H1 (cell line): Measurements from ENCODE around the gene CTAGE1. TPM values are rescaled to one million over a fixed set of nuclear protein-coding genes. Genes with fewer than 3 reads are reported as not detected.

ENCODE experiments used
- CTCF ChIA-PET: fragments of 300-600 bp; sonication (Branson Sonifier 250); formaldehyde crosslinking; loops from one replicate; lab custom pipeline; 2021; ENCODE audit not compliant: partially characterized antibody; lab: Charles Lee
- POLR2A ChIA-PET: fragments of 300-600 bp; sonication (Branson Sonifier 250); formaldehyde crosslinking; loops from one replicate; lab custom pipeline; 2021; ENCODE audit warnings: inconsistent platforms; ENCODE audit not compliant: partially characterized antibody; lab: Charles Lee
- DNase-seq, 2 experiments: peaks; one replicate each; pipeline versions ENCODE4 v3.0.0 to v3.0.0-alpha.2; 2010 to 2022; ENCODE audit warnings: low spot score in 2 of 2, low read depth in 1 of 2, mixed read lengths in 1 of 2
- FAIRE-seq: peaks from 2 replicates; lab custom pipeline; 2011; peaks lifted over from hg19 to GRCh38; lab: Jason Lieb, UNC
- H2AFZ ChIP-seq: 2 replicates; pipeline ENCODE4 v1.8.1; 2012; ENCODE audit warnings: low read length, inconsistent platforms
- H2AK5ac ChIP-seq: 2 replicates; pipeline ENCODE4 v1.6.1; 2013; ENCODE audit warnings: low read depth, low read length
- H2BK120ac ChIP-seq: replicated peaks from 2 replicates; pipeline ENCODE3; 2013; ENCODE audit warnings: low read depth, low read length, inconsistent platforms
- H2BK12ac ChIP-seq: 2 replicates; pipeline ENCODE4 v1.6.1; 2013; ENCODE audit warnings: low read depth, low read length
- H2BK15ac ChIP-seq: 2 replicates; pipeline ENCODE4 v1.6.1; 2013; ENCODE audit warnings: low read length
- H2BK20ac ChIP-seq: 2 replicates; pipeline ENCODE4 v1.6.1; 2013; ENCODE audit warnings: low read length
- H2BK5ac ChIP-seq: 2 replicates; pipeline ENCODE4 v1.6.1; 2013; ENCODE audit warnings: low read depth, low read length
- H3K14ac ChIP-seq: 2 replicates; pipeline ENCODE4 v1.6.1; 2013; ENCODE audit warnings: inconsistent platforms; ENCODE audit not compliant: insufficient read length
- H3K18ac ChIP-seq: 2 replicates; pipeline ENCODE4 v1.6.1; 2013; ENCODE audit warnings: low read length; ENCODE audit errors: extremely low read depth
- H3K23ac ChIP-seq: 2 replicates; pipeline ENCODE4 v1.6.1; 2013; ENCODE audit warnings: inconsistent platforms; ENCODE audit not compliant: insufficient read length
- H3K23me2 ChIP-seq: 2 replicates; pipeline ENCODE4 v1.6.1; 2013; ENCODE audit warnings: low read depth, low read length
- H3K27ac ChIP-seq: 2 replicates; pipeline ENCODE4 v1.6.1; 2011; ENCODE audit warnings: low read depth, low read length, inconsistent platforms
- H3K27me3 ChIP-seq, 4 experiments: replicated peaks in 1 of 4; 1 replicate in 1 of 4; 2 replicates in 3 of 4; pipeline versions ENCODE4 v1.6.1 to v1.8.1; 2011 to 2013; ENCODE audit warnings: low read length in 3 of 4, mild to moderate bottlenecking in 3 of 4, inconsistent platforms in 2 of 4, mixed read lengths in 2 of 4, moderate library complexity in 1 of 4; ENCODE audit not compliant: control insufficient read depth in 3 of 4, insufficient read depth in 3 of 4; ENCODE audit errors: extremely low read depth in 1 of 4
- H3K36me3 ChIP-seq, 4 experiments: 2 replicates each; pipeline versions ENCODE4 v1.6.1 to v1.8.1; 2011 to 2013; ENCODE audit warnings: mild to moderate bottlenecking in 4 of 4, low read length in 3 of 4, moderate library complexity in 2 of 4, control low read depth in 1 of 4, inconsistent platforms in 1 of 4; ENCODE audit not compliant: insufficient read depth in 4 of 4, control insufficient read depth in 2 of 4
- H3K4ac ChIP-seq: replicated peaks from 2 replicates; pipeline ENCODE3; 2013; ENCODE audit warnings: low read length, low read depth, mixed read lengths, inconsistent platforms; ENCODE audit not compliant: insufficient read length
- H3K4me1 ChIP-seq, 4 experiments: replicated peaks in 1 of 4; 1 replicate in 1 of 4; 2 replicates in 3 of 4; pipeline versions ENCODE4 v1.6.1 to v1.8.1; 2011 to 2013; ENCODE audit warnings: low read length in 3 of 4, inconsistent platforms in 2 of 4, mixed read lengths in 1 of 4; ENCODE audit not compliant: insufficient read depth in 4 of 4, control insufficient read depth in 3 of 4
- H3K4me2 ChIP-seq, 2 experiments: 2 replicates each; pipeline versions ENCODE4 v1.6.1 to v1.8.1; 2011 to 2013; ENCODE audit warnings: low read depth in 2 of 2, low read length in 2 of 2, control low read depth in 1 of 2, inconsistent platforms in 1 of 2, mild to moderate bottlenecking in 1 of 2; ENCODE audit not compliant: insufficient read depth in 1 of 2
- H3K4me3 ChIP-seq, 4 experiments: fragments of 200-600, 300-600 bp in 1 of 4; sonication (generic), shearing (Covaris generic), sonication (Bioruptor Twin) in 1 of 4; 2 replicates each; pipeline versions ENCODE4 v1.5.1 to v1.8.1; 2011 to 2016; ENCODE audit warnings: low read length in 4 of 4, low read depth in 3 of 4, control low read depth in 2 of 4, inconsistent platforms in 2 of 4, mild to moderate bottlenecking in 2 of 4, mixed read lengths in 1 of 4, moderate library complexity in 1 of 4; ENCODE audit not compliant: insufficient read depth in 2 of 4; ENCODE audit errors: extremely low read depth in 1 of 4
- H3K56ac ChIP-seq: replicated peaks from 2 replicates; pipeline ENCODE3; 2013; ENCODE audit warnings: low read depth, mild to moderate bottlenecking, mixed read lengths, low read length, inconsistent platforms; ENCODE audit not compliant: insufficient read length
- H3K79me1 ChIP-seq: 2 replicates; pipeline ENCODE4 v1.6.1; 2013; ENCODE audit warnings: low read depth, low read length, control low read depth
- H3K79me2 ChIP-seq, 2 experiments: 2 replicates each; pipeline versions ENCODE4 v1.6.1 to v1.8.1; 2012 to 2013; ENCODE audit warnings: low read length in 2 of 2, mild to moderate bottlenecking in 2 of 2, inconsistent platforms in 1 of 2; ENCODE audit not compliant: insufficient read depth in 2 of 2, control insufficient read depth in 1 of 2
- H3K9ac ChIP-seq, 4 experiments: replicated peaks in 1 of 4; 1 replicate in 1 of 4; 2 replicates in 3 of 4; pipeline versions ENCODE4 v1.6.1 to v1.8.1; 2011 to 2013; ENCODE audit warnings: low read depth in 3 of 4, low read length in 3 of 4, control low read depth in 2 of 4, mild to moderate bottlenecking in 2 of 4, moderate library complexity in 2 of 4, inconsistent platforms in 1 of 4; ENCODE audit errors: extremely low read depth in 1 of 4
- H3K9me3 ChIP-seq, 2 experiments: 2 replicates each; pipeline versions ENCODE4 v1.6.1 to v1.8.1; 2012 to 2013; ENCODE audit warnings: mild to moderate bottlenecking in 2 of 2, moderate library complexity in 2 of 2, control low read depth in 1 of 2, inconsistent platforms in 1 of 2, low read depth in 1 of 2, low read length in 1 of 2, mixed read lengths in 1 of 2; ENCODE audit not compliant: insufficient read depth in 2 of 2
- H4K20me1 ChIP-seq, 2 experiments: replicated peaks in 1 of 2; 2 replicates each; pipeline versions ENCODE3 to v1.8.1; 2011 to 2013; ENCODE audit warnings: inconsistent platforms in 2 of 2, low read length in 2 of 2, mild to moderate bottlenecking in 1 of 2; ENCODE audit not compliant: insufficient read depth in 2 of 2, control insufficient read depth in 1 of 2
- H4K5ac ChIP-seq: 2 replicates; pipeline ENCODE4 v1.6.1; 2013; ENCODE audit warnings: low read length, low read depth, mixed read lengths, inconsistent platforms; ENCODE audit not compliant: insufficient read length
- H4K8ac ChIP-seq: 2 replicates; pipeline ENCODE4 v1.8.0; 2013; ENCODE audit warnings: mild to moderate bottlenecking, moderate library complexity, low read length, inconsistent platforms; ENCODE audit not compliant: insufficient read depth; ENCODE audit errors: extremely low read depth
- H4K91ac ChIP-seq: replicated peaks from 2 replicates; pipeline ENCODE3; 2013; ENCODE audit warnings: low read length, mixed read lengths, inconsistent platforms; ENCODE audit not compliant: insufficient read length
- POU5F1 ChIP-seq: IDR thresholded peaks from 2 replicates; pipeline ENCODE4 v1.6.1; 2011; ENCODE audit warnings: low read depth, mild to moderate bottlenecking, low read length, moderate library complexity
- RXRA ChIP-seq: IDR thresholded peaks from 2 replicates; pipeline ENCODE4 v1.6.1; 2011; ENCODE audit warnings: low read depth, mild to moderate bottlenecking, low read length, moderate library complexity; ENCODE audit not compliant: insufficient read depth
- polyA plus RNA-seq, 7 experiments: library from polyadenylated mRNA; depleted of rRNA in 3 of 7; stranded (reverse) in 5 of 7; unstranded in 2 of 7; fragments of >200 nt in 5 of 7; fragments of 200-250 nt in 2 of 7; gene quantifications; 1 replicate in 5 of 7; 2 replicates in 1 of 7; 4 replicates in 1 of 7; pipeline versions ENCODE4 v1.2.1 to v1.2.3, GENCODE V29; 2011 to 2013; ENCODE audit warnings: missing spikeins in 2 of 7, mixed read lengths in 2 of 7
- total RNA-seq: library from RNA; stranded (reverse); fragmentation: NEBNext Ultra II Directional; extraction: Animal tissue kit (Norgen Biotek cat#: 25700); gene quantifications from 2 replicates; pipeline ENCODE4 v1.2.1, GENCODE V29; 2021

Gene CTAGE1
- total and polyA plus RNA-seq, 2 of the 8 experiments (the other 6 are each of a cell fraction or from before 2014, with no cell fraction given): not detected

GRCh38 chr18:22405142-22405541, 12.6 kb downstream of the CTAGE1 start:
- Histone ChIP-seq H3K9me3 (peaks cover 3% of the 10 kb centered on the region in 2 experiments; a peak in 1 of 4 replicates), H3K4me1 (peaks cover 0 to 5% (median under 1%) of the 10 kb centered on the region in 4 experiments; a peak in 1 of 7 replicates), H3K27me3 (no peaks in the 10 kb centered on the region), H3K4ac (no peak overlapping the region), H2BK5ac (no peak overlapping the region), H3K36me3 (no peaks in the 10 kb centered on the region), H2AFZ (no peak overlapping the region), H3K23me2 (no peaks in the 10 kb centered on the region), H3K4me2 (no peak overlapping the region), H4K5ac (no peak overlapping the region), H3K79me2 (no peaks in the 10 kb centered on the region), H3K23ac (no peak overlapping the region), H4K91ac (no peak overlapping the region), H4K20me1 (no peaks in the 10 kb centered on the region), H2AK5ac (no peak overlapping the region), H2BK12ac (no peak overlapping the region), H3K9ac (no peak overlapping the region), H2BK15ac (no peak overlapping the region), H3K79me1 (no peaks in the 10 kb centered on the region), H3K14ac (no peak overlapping the region), H3K4me3 (no peak overlapping the region), H2BK20ac (no peak overlapping the region), H2BK120ac (no peak overlapping the region), H3K18ac (no peak overlapping the region), H4K8ac (no peak overlapping the region), H3K56ac (no peak overlapping the region), H3K27ac (no peak overlapping the region)
- TF ChIP-seq RXRA: no peak
- TF ChIP-seq POU5F1: peak; percentile 25; the same call in 1 of the 2 replicates
- no peak for DNase-seq
- CTCF ChIA-PET: no interaction called here
- POLR2A ChIA-PET: no interaction called here
- FAIRE-seq: no peak
